ENCODE results near the gene TAS1R2. TPM values are rescaled to one million over a fixed set of nuclear protein-coding genes. Genes with fewer than 3 reads are reported as not detected.

The TAS1R2 gene
- total and polyA plus RNA-seq, 9 of the 15 experiments (the other 6 are each of a cell fraction or from before 2014, with no cell fraction given) = not detected

DNA sequence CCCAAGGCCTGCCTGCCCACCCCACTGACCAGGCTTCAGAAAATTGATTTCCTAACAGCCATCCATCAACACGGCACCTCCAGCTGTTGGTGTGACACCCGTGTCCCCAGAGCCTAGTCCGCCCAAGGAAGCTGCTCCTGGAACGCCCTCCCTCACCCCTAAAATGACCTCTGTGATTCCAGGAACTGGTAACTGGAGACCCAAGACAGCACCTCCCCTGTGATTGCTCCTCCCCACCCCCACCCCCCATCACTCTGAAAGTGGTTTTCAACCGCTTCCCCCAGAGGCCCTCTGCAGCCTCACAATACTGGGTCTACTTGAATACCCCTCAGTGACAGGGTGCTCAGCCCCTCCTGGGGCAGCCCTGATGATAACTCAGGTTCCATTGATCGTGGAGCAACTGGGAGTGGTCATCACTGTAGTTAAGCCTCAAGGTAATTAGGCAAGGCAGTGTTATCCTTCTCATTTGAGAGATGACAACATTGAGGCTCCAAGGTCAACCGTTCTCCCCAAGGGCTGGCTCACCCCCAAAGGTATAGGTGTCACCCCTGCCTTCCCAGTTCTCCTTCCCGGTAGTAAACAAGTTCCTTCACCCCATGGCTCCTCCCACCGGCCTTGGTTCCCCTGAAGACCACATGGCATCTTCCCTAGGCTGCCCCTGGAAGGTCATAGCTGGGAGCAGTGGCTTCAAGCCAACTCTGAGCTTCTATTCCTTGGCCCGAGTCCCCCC is 52.0 kb downstream of the TAS1R2 start (continued):
- TF ChIP-seq, protein P1, sequence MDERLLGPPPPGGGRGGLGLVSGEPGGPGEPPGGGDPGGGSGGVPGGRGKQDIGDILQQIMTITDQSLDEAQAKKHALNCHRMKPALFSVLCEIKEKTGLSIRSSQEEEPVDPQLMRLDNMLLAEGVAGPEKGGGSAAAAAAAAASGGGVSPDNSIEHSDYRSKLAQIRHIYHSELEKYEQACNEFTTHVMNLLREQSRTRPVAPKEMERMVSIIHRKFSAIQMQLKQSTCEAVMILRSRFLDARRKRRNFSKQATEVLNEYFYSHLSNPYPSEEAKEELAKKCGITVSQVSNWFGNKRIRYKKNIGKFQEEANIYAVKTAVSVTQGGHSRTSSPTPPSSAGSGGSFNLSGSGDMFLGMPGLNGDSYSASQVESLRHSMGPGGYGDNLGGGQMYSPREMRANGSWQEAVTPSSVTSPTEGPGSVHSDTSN (CRISPR knock-in tag; IDR thresholded peaks at IDR 0.05; ENCODE audit: low read depth) = peak; percentile 42; the same call in 1 of the 2 replicates
- TF ChIP-seq, protein P1 (tag; conservative IDR thresholded peaks at IDR 0.05; ENCODE audit: low read depth) = peak; percentile 92
- TF ChIP-seq, protein P2, sequence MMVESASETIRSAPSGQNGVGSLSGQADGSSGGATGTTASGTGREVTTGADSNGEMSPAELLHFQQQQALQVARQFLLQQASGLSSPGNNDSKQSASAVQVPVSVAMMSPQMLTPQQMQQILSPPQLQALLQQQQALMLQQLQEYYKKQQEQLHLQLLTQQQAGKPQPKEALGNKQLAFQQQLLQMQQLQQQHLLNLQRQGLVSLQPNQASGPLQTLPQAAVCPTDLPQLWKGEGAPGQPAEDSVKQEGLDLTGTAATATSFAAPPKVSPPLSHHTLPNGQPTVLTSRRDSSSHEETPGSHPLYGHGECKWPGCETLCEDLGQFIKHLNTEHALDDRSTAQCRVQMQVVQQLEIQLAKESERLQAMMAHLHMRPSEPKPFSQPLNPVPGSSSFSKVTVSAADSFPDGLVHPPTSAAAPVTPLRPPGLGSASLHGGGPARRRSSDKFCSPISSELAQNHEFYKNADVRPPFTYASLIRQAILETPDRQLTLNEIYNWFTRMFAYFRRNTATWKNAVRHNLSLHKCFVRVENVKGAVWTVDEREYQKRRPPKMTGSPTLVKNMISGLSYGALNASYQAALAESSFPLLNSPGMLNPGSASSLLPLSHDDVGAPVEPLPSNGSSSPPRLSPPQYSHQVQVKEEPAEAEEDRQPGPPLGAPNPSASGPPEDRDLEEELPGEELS (CRISPR knock-in tag; IDR thresholded peaks at IDR 0.05; ENCODE audit: borderline replicate concordance) = no peak
- TF ChIP-seq ZNF253 (CRISPR knock-in tag; conservative IDR thresholded peaks at IDR 0.05) = no peak
- TF ChIP-seq, protein P3, sequence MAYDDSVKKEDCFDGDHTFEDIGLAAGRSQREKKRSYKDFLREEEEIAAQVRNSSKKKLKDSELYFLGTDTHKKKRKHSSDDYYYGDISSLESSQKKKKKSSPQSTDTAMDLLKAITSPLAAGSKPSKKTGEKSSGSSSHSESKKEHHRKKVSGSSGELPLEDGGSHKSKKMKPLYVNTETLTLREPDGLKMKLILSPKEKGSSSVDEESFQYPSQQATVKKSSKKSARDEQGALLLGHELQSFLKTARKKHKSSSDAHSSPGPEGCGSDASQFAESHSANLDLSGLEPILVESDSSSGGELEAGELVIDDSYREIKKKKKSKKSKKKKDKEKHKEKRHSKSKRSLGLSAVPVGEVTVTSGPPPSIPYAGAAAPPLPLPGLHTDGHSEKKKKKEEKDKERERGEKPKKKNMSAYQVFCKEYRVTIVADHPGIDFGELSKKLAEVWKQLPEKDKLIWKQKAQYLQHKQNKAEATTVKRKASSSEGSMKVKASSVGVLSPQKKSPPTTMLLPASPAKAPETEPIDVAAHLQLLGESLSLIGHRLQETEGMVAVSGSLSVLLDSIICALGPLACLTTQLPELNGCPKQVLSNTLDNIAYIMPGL (CRISPR knock-in tag; IDR thresholded peaks at IDR 0.05) = no peak
- TF ChIP-seq, protein P4, sequence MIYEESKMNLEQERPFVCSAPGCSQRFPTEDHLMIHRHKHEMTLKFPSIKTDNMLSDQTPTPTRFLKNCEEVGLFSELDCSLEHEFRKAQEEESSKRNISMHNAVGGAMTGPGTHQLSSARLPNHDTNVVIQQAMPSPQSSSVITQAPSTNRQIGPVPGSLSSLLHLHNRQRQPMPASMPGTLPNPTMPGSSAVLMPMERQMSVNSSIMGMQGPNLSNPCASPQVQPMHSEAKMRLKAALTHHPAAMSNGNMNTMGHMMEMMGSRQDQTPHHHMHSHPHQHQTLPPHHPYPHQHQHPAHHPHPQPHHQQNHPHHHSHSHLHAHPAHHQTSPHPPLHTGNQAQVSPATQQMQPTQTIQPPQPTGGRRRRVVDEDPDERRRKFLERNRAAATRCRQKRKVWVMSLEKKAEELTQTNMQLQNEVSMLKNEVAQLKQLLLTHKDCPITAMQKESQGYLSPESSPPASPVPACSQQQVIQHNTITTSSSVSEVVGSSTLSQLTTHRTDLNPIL (CRISPR knock-in tag; IDR thresholded peaks at IDR 0.05) = no peak
- TF ChIP-seq ZNF23 (CRISPR knock-in tag; IDR thresholded peaks at IDR 0.05) = no peak
- TF ChIP-seq, protein P5, sequence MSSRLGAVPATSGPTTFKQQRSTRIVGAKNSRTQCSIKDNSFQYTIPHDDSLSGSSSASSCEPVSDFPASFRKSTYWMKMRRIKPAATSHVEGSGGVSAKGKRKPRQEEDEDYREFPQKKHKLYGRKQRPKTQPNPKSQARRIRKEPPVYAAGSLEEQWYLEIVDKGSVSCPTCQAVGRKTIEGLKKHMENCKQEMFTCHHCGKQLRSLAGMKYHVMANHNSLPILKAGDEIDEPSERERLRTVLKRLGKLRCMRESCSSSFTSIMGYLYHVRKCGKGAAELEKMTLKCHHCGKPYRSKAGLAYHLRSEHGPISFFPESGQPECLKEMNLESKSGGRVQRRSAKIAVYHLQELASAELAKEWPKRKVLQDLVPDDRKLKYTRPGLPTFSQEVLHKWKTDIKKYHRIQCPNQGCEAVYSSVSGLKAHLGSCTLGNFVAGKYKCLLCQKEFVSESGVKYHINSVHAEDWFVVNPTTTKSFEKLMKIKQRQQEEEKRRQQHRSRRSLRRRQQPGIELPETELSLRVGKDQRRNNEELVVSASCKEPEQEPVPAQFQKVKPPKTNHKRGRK (tag; IDR thresholded peaks at IDR 0.05) = no peak
